WERI-Rb-1 (cell line): Measurements from ENCODE around the gene ARL11.

Experiments used
- DNase-seq: peaks from one replicate; pipeline ENCODE4 v3.0.0-alpha.2; 2020
- H3K27ac ChIP-seq: fragments of 250-450 bp; sonication (Bioruptor Pico); 2 replicates; pipeline ENCODE4 v1.5.1; 2020; ENCODE audit warnings: mild to moderate bottlenecking, moderate library complexity
- H3K27me3 ChIP-seq: fragments of 250-450 bp; sonication (Bioruptor Pico); 2 replicates; pipeline ENCODE4 v1.5.1; 2021; ENCODE audit warnings: mild to moderate bottlenecking, low read depth, moderate library complexity; ENCODE audit not compliant: insufficient read depth, severe bottlenecking
- H3K36me3 ChIP-seq: fragments of 250-450 bp; sonication (Bioruptor Pico); 2 replicates; pipeline ENCODE4 v1.5.1; 2020; ENCODE audit warnings: mild to moderate bottlenecking, moderate library complexity
- H3K4me3 ChIP-seq: 2 replicates; pipeline ENCODE4 v1.5.1; 2011; ENCODE audit warnings: low read depth, mild to moderate bottlenecking, control low read depth, low read length
- H3K9me3 ChIP-seq: fragments of 250-450 bp; sonication (Bioruptor Pico); 2 replicates; pipeline ENCODE4 v1.5.1; 2021; ENCODE audit warnings: mild to moderate bottlenecking, moderate library complexity; ENCODE audit not compliant: severe bottlenecking
- CTCF ChIP-seq: IDR thresholded peaks from 2 replicates; pipeline ENCODE4 v1.5.1; 2011; ENCODE audit warnings: low read depth, mild to moderate bottlenecking, control low read depth, inconsistent platforms, low read length

The ARL11 gene

GRCh38 chr13:49638744-49639072 lies 10.4 kb downstream of the ARL11 start:
- TF ChIP-seq CTCF = no peak
- Histone ChIP-seq H3K4me3 (no peak overlapping the region), H3K27ac (no peak overlapping the region), H3K9me3 (no peaks in the 10 kb centered on the region), H3K27me3 (no peaks in the 10 kb centered on the region), H3K36me3 (no peaks in the 10 kb centered on the region)
- DNase-seq = no peak

- Histone ChIP-seq H3K9me3 (no peaks in the 10 kb centered on the region), H3K36me3 (no peaks in the 10 kb centered on the region), H3K27ac (no peak overlapping the region), H3K4me3 (no peak overlapping the region), H3K27me3 (no peaks in the 10 kb centered on the region)
- TF ChIP-seq CTCF = no peak
- no peak for DNase-seq
Measured at GRCh38 chr13:49641801-49642291, 13.5 kb downstream of the ARL11 start.

- Histone ChIP-seq H3K9me3 (no peaks in the 10 kb centered on the region), H3K36me3 (no peaks in the 10 kb centered on the region), H3K27me3 (no peaks in the 10 kb centered on the region), H3K4me3 (no peak overlapping the region), H3K27ac (no peak overlapping the region)
- DNase-seq = no peak
- no peak for TF ChIP-seq CTCF
Measured at GRCh38 chr13:49643035-49643646, 14.8 kb downstream of the ARL11 start.

GRCh38 chr13:49645451-49645850 lies 17.1 kb downstream of the ARL11 start:
- TF ChIP-seq CTCF = no peak
- H3K9me3 ChIP-seq = no peaks in the 10 kb centered on the region
- no peak for DNase-seq
- H3K4me3 ChIP-seq = no peak overlapping the region
- no peaks in the 10 kb centered on the region for H3K36me3 ChIP-seq
- no peak overlapping the region for H3K27ac ChIP-seq
- H3K27me3 ChIP-seq = no peaks in the 10 kb centered on the region

- Histone ChIP-seq H3K36me3 (no peaks in the 10 kb centered on the region), H3K27me3 (no peaks in the 10 kb centered on the region), H3K27ac (no peak overlapping the region), H3K9me3 (no peaks in the 10 kb centered on the region), H3K4me3 (no peak overlapping the region)
- TF ChIP-seq CTCF = no peak
- no peak for DNase-seq
Measured at GRCh38 chr13:49646688-49647087, 18.4 kb downstream of the ARL11 start.
